Prostate gland (tissue), 2 donors: ENCODE measurements around the gene ZNF492.

ENCODE experiments used
- CTCF ChIP-seq, 4 experiments: fragments of 200-600 bp in 2 of 4; fragments of 450-650 bp in 2 of 4; sonication (generic) in 2 of 4; IDR thresholded peaks; 1 replicate in 3 of 4; 2 replicates in 1 of 4; pipeline ENCODE4 v1.5.1; 2016 to 2019; ENCODE audit warnings: antibody characterized with exemption in 4 of 4, mild to moderate bottlenecking in 2 of 4, moderate library complexity in 2 of 4
- POLR2A ChIP-seq: fragments of 450-650 bp; IDR thresholded peaks from one replicate; pipeline ENCODE4 v1.6.1; 2016; ENCODE audit warnings: antibody characterized with exemption, mild to moderate bottlenecking
- POLR2AphosphoS5 ChIP-seq: sonication (generic); formaldehyde crosslinking; IDR thresholded peaks from one replicate; pipeline ENCODE4 v1.6.1; 2017; ENCODE audit warnings: antibody characterized with exemption

- TF ChIP-seq POLR2A (no peak), CTCF (IDR thresholded peaks at IDR 0.05) (no peak), POLR2AphosphoS5 (no peak)
These were observed 31.4 kb upstream of the ZNF492 start for GRCh38 chr19:22602631-22603272.
